Stomach (tissue), 9 donors: ENCODE measurements around the gene FAM184A. TPM values are rescaled to one million over a fixed set of nuclear protein-coding genes. Genes with fewer than 3 reads are reported as not detected.
A peak's percentile ranks its signal among the peaks of the same experiment; 100 is the strongest.

Experiments used
- DNase-seq, 2 donors: peaks; one replicate each; pipeline versions ENCODE4 v3.0.0 to v3.0.0-alpha.2; 2013 to 2019
- H3K27ac ChIP-seq, 5 donors: fragments of 200-600 bp in 4 of 5; sonication (generic) in 4 of 5; one replicate each; pipeline ENCODE4 v1.5.1; 2013 to 2019; ENCODE audit warnings: mild to moderate bottlenecking in 1 of 5, moderate library complexity in 1 of 5
- H3K27me3 ChIP-seq, 3 donors: fragments of 200-600 bp; sonication (generic); one replicate each; pipeline ENCODE4 v1.5.1; 2017 to 2019; ENCODE audit warnings: mixed run types in 1 of 3
- H3K36me3 ChIP-seq, 4 donors: fragments of 200-600 bp; sonication (generic); 1 replicate in 3 of 4; 2 replicates in 1 of 4; pipeline ENCODE4 v1.5.1; 2016 to 2019
- H3K4me1 ChIP-seq, 4 donors: fragments of 200-600 bp; sonication (generic); one replicate each; pipeline ENCODE4 v1.5.1; 2016 to 2019
- H3K4me3 ChIP-seq, 4 donors: fragments of 200-600 bp; sonication (generic) in 3 of 4; one replicate each; pipeline ENCODE4 v1.5.1; 2016 to 2019; ENCODE audit warnings: mild to moderate bottlenecking in 1 of 4
- H3K9me3 ChIP-seq, 4 donors: fragments of 200-600 bp; sonication (generic); one replicate each; pipeline ENCODE4 v1.5.1; 2016 to 2019
- EP300 ChIP-seq: sonication (generic); formaldehyde crosslinking; IDR thresholded peaks from one replicate; pipeline ENCODE4 v1.6.1; 2017; ENCODE audit warnings: antibody characterized with exemption
- POLR2A ChIP-seq, 4 donors: fragments of 450-650 bp; IDR thresholded peaks; one replicate each; pipeline ENCODE4 v1.6.1; 2016; ENCODE audit warnings: antibody characterized with exemption in 4 of 4, control low read depth in 2 of 4, mild to moderate bottlenecking in 1 of 4, moderate library complexity in 1 of 4
- POLR2AphosphoS5 ChIP-seq, 3 donors: sonication (generic); formaldehyde crosslinking; IDR thresholded peaks; one replicate each; pipeline ENCODE4 v1.6.1; 2016; ENCODE audit warnings: antibody characterized with exemption in 3 of 3
- WGBS, 5 donors: extraction: QIAGEN DNeasy Blood & Tissue Kit in 3 of 5; methylation state at CpG; one replicate each; pipeline versions ENCODE4 v1.1.5 to v1.1.7; 2013 to 2018; 5-methylcytosine and 5-hydroxymethylcytosine counted together
- intact Hi-C: fragments of 100-400 bp; cut with DNase I; formaldehyde crosslinking; loops from one replicate; pipeline ENCODE4 v1.15.1; 2023; ENCODE audit warnings: low total_unique reads
- polyA plus RNA-seq, 3 donors: library from polyadenylated mRNA; stranded (reverse); fragments of 200-250 nt; gene quantifications; one replicate each; pipeline ENCODE4 v1.2.3, GENCODE V29; 2013
- total RNA-seq, 5 donors: library from RNA; depleted of rRNA; stranded (reverse); fragments of >200 nt; gene quantifications; one replicate each; pipeline versions ENCODE4 v1.1.0 to v1.2.3, GENCODE V29; 2014 to 2016
- TF ChIP-seq, protein P1 (sequence below), 7 experiments: fragments of 450-650 bp in 4 of 7; fragments of 200-600 bp in 3 of 7; sonication (generic) in 3 of 7; IDR thresholded peaks; one replicate each; pipeline ENCODE4 v1.5.1; 2016 to 2019; ENCODE audit warnings: antibody characterized with exemption in 7 of 7, control low read depth in 2 of 7, mild to moderate bottlenecking in 1 of 7
- donor health status: healthy with polysubstance abuse.
- donor health status: Bipolar disorder and iron deficiency.
- donor health status: healthy.

FAM184A gene
- total and polyA plus RNA-seq, 8 donors: under 0.01 to 8.3 (median 2.6) TPM; not detected in 1

DNA sequence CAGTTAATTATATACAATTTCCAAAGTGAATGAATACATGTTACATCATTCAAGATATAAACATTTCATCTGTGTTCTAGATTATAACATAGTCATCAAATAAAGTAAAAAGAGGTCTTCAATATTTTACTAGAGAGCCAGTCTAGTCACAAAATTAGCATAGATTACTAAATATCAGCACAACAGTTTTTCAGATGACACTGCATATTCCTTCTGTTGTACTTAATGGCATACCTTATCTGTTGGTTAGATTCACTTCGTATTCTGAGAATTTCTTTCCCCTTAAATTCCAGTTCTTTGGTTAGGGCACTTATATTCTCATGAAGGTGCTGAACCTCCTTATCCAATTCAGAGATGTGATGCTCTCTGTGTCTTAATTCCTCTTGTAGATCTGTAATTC is 103.7 kb downstream of the FAM184A start:
- WGBS, 5 donors: 67 to 83% (median 77%) methylated on average over 1 of the region's 1 CpG
- TF ChIP-seq POLR2A (IDR thresholded peaks at IDR 0.05) (no peak), EP300 (no peak), POLR2AphosphoS5 (IDR thresholded peaks at IDR 0.05) (no peak)
- TF ChIP-seq, protein P1, sequence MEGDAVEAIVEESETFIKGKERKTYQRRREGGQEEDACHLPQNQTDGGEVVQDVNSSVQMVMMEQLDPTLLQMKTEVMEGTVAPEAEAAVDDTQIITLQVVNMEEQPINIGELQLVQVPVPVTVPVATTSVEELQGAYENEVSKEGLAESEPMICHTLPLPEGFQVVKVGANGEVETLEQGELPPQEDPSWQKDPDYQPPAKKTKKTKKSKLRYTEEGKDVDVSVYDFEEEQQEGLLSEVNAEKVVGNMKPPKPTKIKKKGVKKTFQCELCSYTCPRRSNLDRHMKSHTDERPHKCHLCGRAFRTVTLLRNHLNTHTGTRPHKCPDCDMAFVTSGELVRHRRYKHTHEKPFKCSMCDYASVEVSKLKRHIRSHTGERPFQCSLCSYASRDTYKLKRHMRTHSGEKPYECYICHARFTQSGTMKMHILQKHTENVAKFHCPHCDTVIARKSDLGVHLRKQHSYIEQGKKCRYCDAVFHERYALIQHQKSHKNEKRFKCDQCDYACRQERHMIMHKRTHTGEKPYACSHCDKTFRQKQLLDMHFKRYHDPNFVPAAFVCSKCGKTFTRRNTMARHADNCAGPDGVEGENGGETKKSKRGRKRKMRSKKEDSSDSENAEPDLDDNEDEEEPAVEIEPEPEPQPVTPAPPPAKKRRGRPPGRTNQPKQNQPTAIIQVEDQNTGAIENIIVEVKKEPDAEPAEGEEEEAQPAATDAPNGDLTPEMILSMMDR (IDR thresholded peaks at IDR 0.05): no peak
- H3K36me3 ChIP-seq: no peaks in the 10 kb centered on the region
- H3K4me3 ChIP-seq: no peak overlapping the region
- no peaks in the 10 kb centered on the region for H3K27me3 ChIP-seq
- intact Hi-C loops: loop anchor here (10.0 kb wide), 1 partner anchor 130 kb away; no protein-coding TSS in a partner anchor
- no peak for DNase-seq
- H3K9me3 ChIP-seq: no peaks in the 10 kb centered on the region
- no peaks in the 10 kb centered on the region for H3K4me1 ChIP-seq
- H3K27ac ChIP-seq: no peak overlapping the region

DNA sequence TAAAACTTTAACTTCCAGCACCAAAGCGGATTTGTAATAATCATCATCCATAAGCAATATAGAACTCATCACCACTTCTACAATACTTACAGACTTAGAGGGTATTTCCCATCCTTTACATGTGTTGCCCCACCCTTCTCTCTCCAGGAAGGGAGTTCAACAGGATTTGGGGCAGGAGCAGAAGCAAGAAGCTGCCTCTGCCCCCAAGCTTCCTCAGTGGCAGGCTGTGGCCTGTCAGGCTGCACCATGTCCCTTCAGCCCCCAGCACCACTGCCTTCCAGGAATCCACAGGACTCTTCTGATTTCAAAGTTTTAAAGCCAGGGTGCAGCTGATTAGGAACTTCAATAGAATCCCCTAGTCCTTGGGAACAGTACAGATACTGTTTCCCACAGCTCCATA is 106.8 kb downstream of the FAM184A start:
- H3K9me3 ChIP-seq: no peaks in the 10 kb centered on the region
- no peaks in the 10 kb centered on the region for H3K27me3 ChIP-seq
- TF ChIP-seq POLR2A (IDR thresholded peaks at IDR 0.05): no peak
- 92 to 100% (median 98%) methylated on average over 1 of the region's 1 CpG for WGBS, 5 donors
- intact Hi-C loops: loop anchor here (10.0 kb wide), 1 partner anchor 133 kb away; no protein-coding TSS in a partner anchor
- H3K27ac ChIP-seq: no peak overlapping the region
- no peaks in the 10 kb centered on the region for H3K4me1 ChIP-seq
- DNase-seq: no peak
- no peaks in the 10 kb centered on the region for H3K36me3 ChIP-seq
- no peak overlapping the region for H3K4me3 ChIP-seq

DNA sequence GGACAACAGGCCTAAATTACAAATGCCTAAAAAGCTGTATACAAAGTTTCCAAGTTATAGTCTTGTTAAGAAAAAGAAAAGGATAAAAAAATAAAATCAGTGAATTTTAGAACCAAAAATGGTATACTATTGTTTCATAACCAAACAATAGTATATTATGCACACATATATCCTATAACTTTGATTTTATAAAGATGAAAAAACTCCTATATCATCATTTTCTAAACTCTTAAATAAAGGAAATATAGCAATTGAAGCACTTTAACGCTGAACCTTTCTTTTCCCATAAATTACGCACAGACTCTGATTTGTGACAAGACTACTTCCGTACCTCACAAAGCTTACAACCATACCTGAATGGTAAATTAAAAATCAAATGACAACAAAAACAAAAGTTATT is 107.6 kb downstream of the FAM184A start:
- intact Hi-C loops: loop anchor here (10.0 kb wide), 1 partner anchor 134 kb away; no protein-coding TSS in a partner anchor
- WGBS, 5 donors: 94 to 100% (median 97%) methylated on average over 3 of the region's 3 CpGs

GRCh38 chr6:118968416-118968815 is 110.0 kb downstream of the FAM184A start:
- Histone ChIP-seq H3K4me3 (no peak overlapping the region), H3K4me1 (no peaks in the 10 kb centered on the region), H3K9me3 (no peaks in the 10 kb centered on the region), H3K27ac (no peak overlapping the region), H3K36me3 (no peaks in the 10 kb centered on the region), H3K27me3 (no peaks in the 10 kb centered on the region)
- intact Hi-C loops: no loop called here
- TF ChIP-seq, protein P1 (IDR thresholded peaks at IDR 0.05): peak in 1 of 7 experiments; percentile 23
- no peak for TF ChIP-seq EP300
- no peak for TF ChIP-seq POLR2AphosphoS5 (IDR thresholded peaks at IDR 0.05)
- TF ChIP-seq POLR2A (IDR thresholded peaks at IDR 0.05): no peak
- DNase-seq: peak in 1 of 2 donors; percentile 67
- WGBS, 5 donors: 19 to 27% (median 23%) methylated on average over 2 of the region's 2 CpGs

More for the DNA sequence above, 107.6 kb downstream of the FAM184A start:
- H3K36me3 ChIP-seq: no peaks in the 10 kb centered on the region
- DNase-seq: no peak
- no peaks in the 10 kb centered on the region for H3K27me3 ChIP-seq
- TF ChIP-seq, protein P1 (IDR thresholded peaks at IDR 0.05): no peak
- TF ChIP-seq EP300: no peak
- no peak for TF ChIP-seq POLR2A (IDR thresholded peaks at IDR 0.05)
- no peak for TF ChIP-seq POLR2AphosphoS5 (IDR thresholded peaks at IDR 0.05)
- no peak overlapping the region for H3K4me3 ChIP-seq
- no peak overlapping the region for H3K27ac ChIP-seq
- no peaks in the 10 kb centered on the region for H3K9me3 ChIP-seq
- no peaks in the 10 kb centered on the region for H3K4me1 ChIP-seq

- Histone ChIP-seq H3K4me1 (no peaks in the 10 kb centered on the region), H3K4me3 (no peak overlapping the region), H3K9me3 (no peaks in the 10 kb centered on the region), H3K27me3 (no peaks in the 10 kb centered on the region), H3K36me3 (no peaks in the 10 kb centered on the region), H3K27ac (no peak overlapping the region)
- no peak for TF ChIP-seq EP300
- TF ChIP-seq POLR2AphosphoS5 (IDR thresholded peaks at IDR 0.05): no peak
- no peak for TF ChIP-seq POLR2A (IDR thresholded peaks at IDR 0.05)
- TF ChIP-seq, protein P1 (IDR thresholded peaks at IDR 0.05): no peak
- intact Hi-C loops: no loop called here
- 29 to 55% (median 41%) methylated on average over 2 of the region's 2 CpGs for WGBS, 5 donors
- DNase-seq: no peak
Observed at GRCh38 chr6:118967239-118967638, 111.2 kb downstream of the FAM184A start.
